Stimulated activated CD4-positive, alpha-beta T cell treated with anti-CD3 and anti-CD28 coated beads, Interleukin-1b, Interleukin-23, amount 100 ng/mL, for 1 hour (primary cell): Measurements from ENCODE around the gene MYB.

Experiments used
- DNase-seq, 2 donors: peaks; one replicate each; pipeline ENCODE4 v3.0.0-alpha.2; 2020; ENCODE audit warnings: low read depth in 2 of 2

Gene MYB

DNA sequence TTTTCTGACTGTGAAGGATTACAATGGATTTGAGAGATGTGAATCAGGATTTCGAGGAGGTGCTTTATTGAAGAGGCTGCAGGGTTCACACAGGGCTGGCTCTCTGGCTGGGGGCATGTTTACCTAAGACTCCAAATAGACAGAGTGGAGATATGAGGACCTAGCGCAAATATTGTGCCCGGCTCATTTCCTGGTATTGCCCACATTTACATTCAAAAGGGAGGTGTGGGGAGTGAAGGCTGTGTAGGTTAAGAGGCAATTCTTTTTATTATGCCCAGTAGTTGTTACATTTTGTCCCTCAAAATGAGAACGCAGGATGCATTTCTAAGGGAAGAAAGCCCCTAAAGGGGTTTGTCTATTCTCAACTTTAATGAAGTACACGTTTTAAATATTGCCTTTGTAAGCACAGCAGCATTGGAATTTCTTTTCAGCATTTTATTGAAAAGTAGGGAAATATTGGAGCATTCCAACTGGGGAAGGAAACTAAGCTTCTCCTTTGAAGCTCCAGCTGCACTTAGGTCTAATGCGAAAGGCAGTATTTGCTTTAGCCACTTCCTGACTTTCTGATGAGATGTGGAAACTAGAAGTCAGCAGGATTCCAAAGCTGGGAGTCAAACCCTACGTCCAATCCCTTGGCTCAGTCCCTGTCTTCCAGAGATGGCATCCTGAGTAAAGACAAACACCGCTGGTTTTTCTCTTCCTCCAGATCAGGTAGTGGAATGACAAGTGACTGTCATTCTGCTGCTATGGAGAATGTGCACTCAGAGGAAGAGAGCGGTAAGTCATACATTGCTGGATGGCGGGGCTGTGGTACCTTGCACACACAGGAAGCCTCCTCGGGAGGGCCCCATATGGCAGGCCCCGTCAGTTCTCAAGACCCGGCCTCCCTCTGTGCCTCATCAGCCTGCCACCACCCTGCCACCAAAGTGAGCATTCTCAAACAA lies 70.7 kb downstream of the MYB start:
- DNase-seq, result no peak

DNA sequence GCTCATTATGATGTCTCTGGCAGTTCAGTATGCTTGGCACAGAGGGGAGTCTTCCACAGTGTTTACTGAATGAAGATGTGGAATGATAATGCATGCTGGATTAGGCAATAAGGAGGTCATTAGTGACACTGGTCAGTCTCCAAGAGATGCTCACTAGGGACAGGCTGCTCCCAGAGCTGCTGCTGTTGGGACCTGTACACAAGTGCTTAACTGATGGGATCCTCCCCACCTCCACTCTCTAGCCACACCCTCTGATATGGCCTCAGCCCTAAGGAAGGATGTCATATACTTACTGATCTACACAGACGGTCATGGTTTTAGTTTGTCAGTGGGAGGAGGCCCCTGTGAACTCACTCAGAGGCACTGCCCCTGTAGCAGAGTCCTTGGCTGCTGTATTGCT lies 73.4 kb downstream of the MYB start:
- no peak for DNase-seq

DNA sequence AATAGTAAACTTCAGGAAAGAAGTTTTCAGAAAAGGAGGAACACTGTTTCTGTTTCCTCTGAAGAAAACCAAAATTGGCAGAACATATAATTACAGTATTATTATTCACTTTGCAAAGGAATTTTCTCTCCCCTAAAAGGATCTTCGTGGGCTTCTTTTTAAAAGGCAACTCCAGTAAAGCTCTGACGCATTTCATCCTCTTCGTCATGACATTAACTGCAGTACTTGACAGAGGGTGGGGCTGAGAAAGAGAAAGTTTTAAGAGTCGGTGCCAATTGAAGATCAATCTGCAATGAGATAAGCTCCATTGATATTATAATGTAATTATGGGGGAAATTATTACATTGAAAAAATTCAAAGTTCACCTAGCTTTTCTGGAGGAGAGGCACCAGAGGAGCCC lies 75.8 kb downstream of the MYB start:
- no peak for DNase-seq

DNA sequence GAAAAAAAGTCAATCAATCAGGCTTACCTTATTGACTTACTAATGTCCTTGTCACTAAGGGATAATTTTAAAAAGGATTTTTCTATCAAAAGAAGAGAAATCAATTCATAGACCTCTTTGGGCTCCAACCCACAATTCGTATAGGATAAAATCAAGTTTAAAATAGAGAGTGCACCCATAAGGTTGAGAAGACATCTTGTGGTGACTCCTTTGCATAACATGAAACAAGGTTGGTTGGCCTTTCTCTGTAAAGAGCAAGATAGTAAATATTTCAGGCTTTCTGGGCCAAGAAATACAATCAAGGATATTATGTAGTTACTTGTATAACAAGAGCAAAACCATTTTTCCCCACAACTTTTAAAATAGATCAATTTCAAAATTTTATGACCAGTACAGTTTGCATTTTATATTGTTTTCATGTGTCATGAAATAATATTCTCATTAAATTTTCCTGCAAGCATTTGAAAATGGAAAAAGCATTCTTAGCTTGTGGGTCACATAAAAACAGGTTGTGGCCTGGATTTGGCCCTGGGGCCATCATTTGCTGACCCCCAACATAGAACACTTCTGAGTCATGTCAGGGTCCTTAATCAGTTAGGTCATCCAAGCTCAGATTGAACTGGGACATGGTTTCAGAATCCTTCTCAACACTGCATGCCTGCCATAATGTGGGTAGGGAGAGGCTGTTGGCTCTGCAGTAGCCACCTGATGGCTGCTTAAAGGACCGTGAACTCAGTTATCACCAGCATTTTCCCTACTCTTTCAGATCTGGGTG lies 76.7 kb downstream of the MYB start:
- no peak for DNase-seq

GRCh38 chr6:135258970-135259369 lies 77.9 kb downstream of the MYB start:
- DNase-seq, result no peak

DNA sequence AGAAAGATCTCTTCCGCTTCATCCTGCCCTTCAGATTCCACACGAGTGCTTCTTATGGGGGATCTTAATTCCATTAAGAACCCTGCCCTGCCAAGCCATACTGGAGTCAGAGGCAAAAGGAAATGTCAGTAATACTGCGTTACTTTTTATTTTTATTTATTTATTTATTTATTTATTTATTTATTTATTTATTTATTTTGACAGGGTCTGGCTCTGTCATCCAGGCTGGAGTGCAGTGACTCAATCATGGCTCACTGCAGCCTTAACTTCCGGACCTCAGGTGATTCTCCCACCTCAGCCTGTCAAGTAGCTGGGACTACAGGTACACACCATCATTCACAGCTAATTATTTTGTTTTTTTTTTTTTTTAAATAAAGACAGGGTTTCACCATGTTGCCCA lies 79.5 kb downstream of the MYB start:
- DNase-seq, result no peak

GRCh38 chr6:135261872-135262725 lies 81.0 kb downstream of the MYB start:
- DNase-seq, result no peak

DNA sequence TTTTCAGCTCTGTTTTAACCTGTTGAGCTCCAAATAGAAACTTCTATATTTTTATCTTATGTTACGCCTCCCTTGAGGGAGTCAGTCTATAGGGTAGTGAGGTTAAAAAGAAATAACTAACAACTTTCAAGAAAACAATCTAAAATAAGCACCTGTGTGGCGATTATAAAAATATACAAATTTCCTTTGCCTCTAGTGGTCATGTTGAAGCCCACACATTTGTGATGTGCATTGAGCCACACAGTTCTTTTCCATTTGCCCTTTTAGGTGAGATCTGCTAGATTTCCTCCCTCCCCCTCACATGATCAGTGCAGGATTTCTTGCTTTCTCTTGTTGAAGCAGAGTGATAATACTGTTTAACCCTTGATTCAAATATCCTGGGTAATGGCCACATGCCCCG lies 84.2 kb downstream of the MYB start:
- no peak for DNase-seq

GRCh38 chr6:135266675-135267074 lies 85.6 kb downstream of the MYB start:
- DNase-seq, result no peak

- DNase-seq, result no peak
Observed at GRCh38 chr6:135267085-135267484, 86.0 kb downstream of the MYB start.

GRCh38 chr6:135268263-135268662 lies 87.2 kb downstream of the MYB start:
- DNase-seq, result no peak

- no peak for DNase-seq
Observed at GRCh38 chr6:135268740-135269139, 87.6 kb downstream of the MYB start.
